Epithelial cell of proximal tubule (primary cell): ENCODE data around the gene CC2D2B. TPM values are rescaled to one million over a fixed set of nuclear protein-coding genes. Genes with fewer than 3 reads are reported as not detected.
A peak's percentile ranks its signal among the peaks of the same experiment; 100 is the strongest.

ENCODE experiments used
- DNase-seq: peaks from one replicate; pipeline ENCODE4 v3.0.0-alpha.2; 2011; ENCODE audit warnings: low read depth
- H3K4me3 ChIP-seq: 2 replicates; pipeline ENCODE4 v1.5.1; 2011; ENCODE audit warnings: low read depth, mild to moderate bottlenecking, low read length
- total RNA-seq: library from RNA; depleted of rRNA; stranded (reverse); fragments of >200 nt; gene quantifications from 2 replicates; pipeline ENCODE4 v1.2.3, GENCODE V29; 2015
- TF ChIP-seq, protein P1 (sequence below): conservative IDR thresholded peaks from 2 replicates; pipeline ENCODE4 v1.5.1; 2012; ENCODE audit warnings: low read depth, mild to moderate bottlenecking, low read length

CC2D2B gene, protein sequence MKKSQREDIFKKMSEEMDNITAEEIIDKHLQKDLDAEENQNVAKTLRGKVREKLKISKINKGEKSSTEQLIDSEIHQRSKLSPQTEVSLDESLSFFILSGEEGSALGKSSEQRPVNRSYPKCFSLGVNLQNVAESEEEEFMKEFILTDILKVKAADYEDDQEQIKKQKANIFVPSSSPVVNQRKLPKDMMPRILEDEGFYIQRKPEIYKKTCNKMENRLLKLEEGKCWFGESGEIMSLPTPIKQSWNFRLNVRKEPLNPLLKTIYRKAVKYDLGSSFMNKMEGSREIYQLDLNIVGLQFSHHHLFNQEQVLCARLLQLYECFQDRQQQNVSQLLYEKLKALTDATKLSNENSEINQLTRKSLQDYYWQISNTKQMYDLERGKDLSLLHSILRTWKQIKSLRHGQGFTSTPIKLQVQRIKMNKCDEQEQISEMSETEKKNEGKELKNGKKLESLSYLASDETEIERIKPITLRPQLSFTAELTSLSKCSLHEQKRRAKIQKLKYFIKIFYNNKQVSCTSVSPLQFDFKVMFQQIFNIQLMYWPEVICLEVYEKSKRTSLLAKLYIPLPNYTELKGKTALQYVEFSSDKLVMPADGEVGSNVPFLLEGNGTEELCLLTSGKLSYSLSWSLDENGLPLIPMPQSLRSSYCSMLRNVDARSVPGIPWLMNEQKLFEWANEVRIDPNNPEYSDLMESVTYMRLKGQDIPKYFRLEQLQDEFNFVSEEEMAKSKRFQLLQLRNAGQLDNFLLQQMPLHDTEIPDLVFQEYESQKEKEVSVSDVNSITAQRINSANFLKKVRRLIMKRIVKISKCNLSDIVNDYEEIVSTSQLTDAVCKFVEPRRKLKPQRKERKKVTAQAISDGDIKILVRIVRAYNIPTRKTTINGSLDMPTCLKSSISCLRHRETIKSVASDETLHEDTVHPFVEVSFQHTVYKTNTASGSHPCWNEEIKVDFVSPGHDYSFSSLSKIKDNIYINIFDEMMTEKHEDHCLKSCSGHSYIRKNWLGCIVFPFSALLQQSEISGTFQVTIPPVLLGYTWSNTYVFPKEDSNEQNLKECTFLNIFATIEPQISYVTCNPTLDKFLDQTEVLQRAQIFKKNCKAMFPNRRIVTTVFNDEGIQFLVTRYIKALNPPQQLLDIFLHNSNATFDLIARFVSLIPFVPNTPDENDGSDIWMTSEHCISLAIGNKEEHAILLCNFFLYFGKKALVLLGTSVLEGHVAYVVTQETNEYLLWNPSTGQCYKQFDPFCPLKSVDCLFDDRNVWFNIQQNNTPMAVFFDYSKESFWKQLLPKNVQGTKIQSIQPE (N-terminal part only)
- total RNA-seq: 0.52 TPM in 1 of 2 replicates, not detected in the other

DNA sequence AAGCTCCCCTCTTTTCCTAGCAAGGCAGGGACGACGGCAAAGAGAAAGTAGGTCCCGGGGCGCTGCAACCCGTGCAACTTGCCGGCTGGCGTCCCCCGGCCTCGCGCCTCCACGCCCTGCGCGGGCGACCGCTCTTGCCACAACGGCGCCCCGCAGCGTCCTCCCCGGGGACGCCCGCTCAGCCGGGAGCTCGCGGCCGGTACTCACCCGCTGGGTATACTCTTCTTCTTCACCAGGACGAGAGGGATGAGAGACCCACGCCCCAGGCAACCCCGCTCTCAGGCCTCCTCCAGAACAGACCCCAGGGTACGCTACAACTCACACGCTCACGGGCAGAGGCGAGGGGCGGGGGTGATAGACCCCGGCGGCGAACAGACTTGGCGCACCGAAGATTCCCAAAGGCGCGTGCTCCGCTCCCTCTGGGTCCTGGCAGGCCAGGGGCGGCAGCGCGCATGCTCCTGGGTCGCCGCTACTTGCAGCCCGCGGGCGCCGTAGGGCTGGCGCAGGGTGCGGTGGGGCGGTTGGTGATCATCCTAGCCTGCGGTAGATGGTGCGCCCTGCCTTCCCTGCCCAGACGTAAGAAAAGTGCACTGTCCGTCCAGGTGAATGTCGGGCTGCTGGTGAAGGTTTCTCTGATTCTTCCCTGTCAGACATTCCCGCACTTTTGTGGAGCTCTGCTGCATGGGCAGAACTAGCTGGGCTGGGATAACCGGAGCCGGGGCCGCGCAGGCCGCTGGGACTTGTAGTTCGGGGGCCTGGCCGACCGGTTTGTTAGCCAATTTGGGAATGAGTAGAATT, at the start of gene CC2D2B:
Gene CC2D2B (plus strand): TSS at position 520 of the 798 bp plus-strand sequence. CDS start 3,349 bp downstream, outside the sequence.
- DNase-seq: peak; percentile 33
- TF ChIP-seq, protein P1, sequence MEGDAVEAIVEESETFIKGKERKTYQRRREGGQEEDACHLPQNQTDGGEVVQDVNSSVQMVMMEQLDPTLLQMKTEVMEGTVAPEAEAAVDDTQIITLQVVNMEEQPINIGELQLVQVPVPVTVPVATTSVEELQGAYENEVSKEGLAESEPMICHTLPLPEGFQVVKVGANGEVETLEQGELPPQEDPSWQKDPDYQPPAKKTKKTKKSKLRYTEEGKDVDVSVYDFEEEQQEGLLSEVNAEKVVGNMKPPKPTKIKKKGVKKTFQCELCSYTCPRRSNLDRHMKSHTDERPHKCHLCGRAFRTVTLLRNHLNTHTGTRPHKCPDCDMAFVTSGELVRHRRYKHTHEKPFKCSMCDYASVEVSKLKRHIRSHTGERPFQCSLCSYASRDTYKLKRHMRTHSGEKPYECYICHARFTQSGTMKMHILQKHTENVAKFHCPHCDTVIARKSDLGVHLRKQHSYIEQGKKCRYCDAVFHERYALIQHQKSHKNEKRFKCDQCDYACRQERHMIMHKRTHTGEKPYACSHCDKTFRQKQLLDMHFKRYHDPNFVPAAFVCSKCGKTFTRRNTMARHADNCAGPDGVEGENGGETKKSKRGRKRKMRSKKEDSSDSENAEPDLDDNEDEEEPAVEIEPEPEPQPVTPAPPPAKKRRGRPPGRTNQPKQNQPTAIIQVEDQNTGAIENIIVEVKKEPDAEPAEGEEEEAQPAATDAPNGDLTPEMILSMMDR: no peak
- H3K4me3 ChIP-seq: peak within 1 kb of the TSS; percentile 88

DNA sequence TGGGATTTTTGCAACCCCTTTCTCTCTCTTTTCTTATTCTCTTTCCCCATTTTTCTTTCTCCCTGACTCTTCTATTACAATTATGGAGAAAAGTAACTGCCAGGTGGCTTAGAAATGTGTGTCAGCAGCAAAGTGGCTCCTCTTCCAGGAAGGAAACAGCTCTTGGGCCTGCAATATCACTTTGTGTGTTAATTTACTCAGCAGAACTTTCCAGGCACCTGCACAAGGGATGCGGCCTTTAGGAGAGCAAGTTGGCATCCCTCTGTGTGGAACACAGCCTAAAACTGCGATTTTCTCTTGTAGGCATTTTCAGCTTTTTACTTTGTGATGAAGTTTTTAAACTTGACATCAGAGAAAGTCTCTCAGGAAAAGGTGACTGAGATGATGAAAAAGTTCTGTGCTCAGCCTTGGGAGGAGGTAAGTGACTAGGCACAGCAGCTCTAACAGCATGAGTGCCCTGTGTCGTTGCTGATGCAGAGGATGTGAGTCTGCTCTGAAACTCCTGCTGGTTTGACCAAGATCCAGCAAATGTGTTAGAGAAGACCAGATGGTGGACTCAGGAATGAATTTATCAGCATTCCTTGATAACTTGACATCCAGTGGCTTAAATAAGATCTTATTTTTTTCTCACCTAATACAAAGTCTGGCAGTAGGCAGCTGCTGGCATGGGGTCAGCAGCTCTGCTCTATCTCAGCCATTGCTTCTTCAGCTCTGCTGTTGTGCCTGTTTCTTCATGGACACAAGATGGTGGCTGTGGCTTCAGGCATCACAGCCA, 47.4 kb upstream of the CC2D2B start:
- H3K4me3 ChIP-seq: no peak overlapping the region
- TF ChIP-seq, protein P1: no peak
- DNase-seq: no peak

DNA sequence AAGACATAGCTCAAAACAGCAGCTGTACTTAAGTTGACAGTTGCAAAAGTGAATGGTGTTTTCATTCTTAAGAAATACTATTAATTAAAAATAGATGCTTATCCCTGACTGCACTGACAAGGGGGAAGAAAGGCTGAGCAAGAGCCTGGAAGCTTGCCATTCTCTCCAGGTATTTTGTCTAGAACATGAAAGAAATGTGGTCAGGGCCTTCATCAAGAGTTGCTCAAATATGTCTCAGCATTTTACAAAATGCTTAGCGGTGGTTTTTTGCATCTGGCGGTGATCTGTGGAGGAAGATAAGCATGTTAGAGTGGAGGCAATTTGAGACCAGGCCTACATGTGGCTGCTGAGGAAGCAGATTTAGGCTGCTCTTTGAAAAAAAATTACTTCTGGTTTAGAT, 46.4 kb upstream of the CC2D2B start:
- no peak for DNase-seq
- H3K4me3 ChIP-seq: no peak overlapping the region
- TF ChIP-seq, protein P1: no peak

DNA sequence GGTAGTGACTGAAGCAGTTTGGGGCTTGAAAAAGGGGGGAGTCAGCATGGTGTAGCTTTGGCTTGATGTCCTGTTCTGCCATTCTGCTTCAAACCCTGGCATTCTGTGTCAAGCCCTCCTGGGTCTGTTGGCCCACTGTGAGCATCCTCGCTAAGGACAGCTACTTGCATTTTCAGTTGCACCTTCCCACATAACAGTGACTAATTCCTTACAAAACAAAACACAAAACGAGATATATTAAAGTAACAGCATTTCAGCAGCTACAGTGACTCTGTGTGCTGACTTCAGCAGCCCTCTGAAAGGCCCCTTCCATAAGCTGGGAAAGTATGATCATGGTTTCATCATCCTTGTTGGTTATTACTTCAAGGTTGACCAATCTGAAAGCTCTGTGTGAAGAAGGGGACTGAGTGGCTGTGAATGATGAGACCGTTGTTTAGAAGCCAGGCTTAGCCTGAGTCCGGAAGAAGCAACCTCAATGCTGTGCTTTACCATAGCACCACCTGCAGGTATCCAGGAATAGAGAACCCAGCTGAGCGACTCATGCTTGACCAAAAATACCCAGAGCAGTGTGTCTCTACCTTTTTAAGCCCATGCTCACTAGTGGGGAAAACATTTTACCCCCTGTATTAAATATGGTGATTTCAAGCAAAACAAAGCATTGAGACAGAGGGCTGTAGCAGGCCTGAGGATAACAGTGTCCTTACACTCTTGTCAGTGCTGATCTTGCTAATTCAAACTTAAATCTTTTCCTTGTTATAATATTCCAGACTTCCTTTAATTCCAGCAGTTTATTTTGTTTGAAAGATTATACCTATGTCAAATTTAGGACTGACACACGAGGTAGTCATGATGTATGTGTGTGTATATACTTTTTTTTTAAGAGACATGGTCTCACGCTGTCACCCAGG, 42.6 kb upstream of the CC2D2B start:
- H3K4me3 ChIP-seq: no peak overlapping the region
- TF ChIP-seq, protein P1: peak; percentile 87
- DNase-seq: peak; percentile 30

GRCh38 chr10:95865814-95866466, 41.8 kb upstream of the CC2D2B start:
- TF ChIP-seq, protein P1: no peak
- DNase-seq: no peak
- no peak overlapping the region for H3K4me3 ChIP-seq
